NCI-H128 (cell line): ENCODE measurements around the gene OPN4.
"Not testable (repeated sequence)": the region's sequence is repeated elsewhere in the genome, so short reads cannot be mapped to it uniquely, and the experiment has no call there.

Experiments used
- DNase-seq: peaks from one replicate; lab custom pipeline; 2025; ENCODE audit not compliant: unreplicated experiment; lab: John Stamatoyannopoulos, UW

The OPN4 gene, protein sequence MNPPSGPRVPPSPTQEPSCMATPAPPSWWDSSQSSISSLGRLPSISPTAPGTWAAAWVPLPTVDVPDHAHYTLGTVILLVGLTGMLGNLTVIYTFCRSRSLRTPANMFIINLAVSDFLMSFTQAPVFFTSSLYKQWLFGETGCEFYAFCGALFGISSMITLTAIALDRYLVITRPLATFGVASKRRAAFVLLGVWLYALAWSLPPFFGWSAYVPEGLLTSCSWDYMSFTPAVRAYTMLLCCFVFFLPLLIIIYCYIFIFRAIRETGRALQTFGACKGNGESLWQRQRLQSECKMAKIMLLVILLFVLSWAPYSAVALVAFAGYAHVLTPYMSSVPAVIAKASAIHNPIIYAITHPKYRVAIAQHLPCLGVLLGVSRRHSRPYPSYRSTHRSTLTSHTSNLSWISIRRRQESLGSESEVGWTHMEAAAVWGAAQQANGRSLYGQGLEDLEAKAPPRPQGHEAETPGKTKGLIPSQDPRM

GRCh38 chr10:86654411-86655172 lies at the start of gene OPN4:
TSS of gene OPN4 (plus strand) at chr10:86654547. CDS start at chr10:86654784, 237 bp downstream.
- DNase-seq: no peak

DNA sequence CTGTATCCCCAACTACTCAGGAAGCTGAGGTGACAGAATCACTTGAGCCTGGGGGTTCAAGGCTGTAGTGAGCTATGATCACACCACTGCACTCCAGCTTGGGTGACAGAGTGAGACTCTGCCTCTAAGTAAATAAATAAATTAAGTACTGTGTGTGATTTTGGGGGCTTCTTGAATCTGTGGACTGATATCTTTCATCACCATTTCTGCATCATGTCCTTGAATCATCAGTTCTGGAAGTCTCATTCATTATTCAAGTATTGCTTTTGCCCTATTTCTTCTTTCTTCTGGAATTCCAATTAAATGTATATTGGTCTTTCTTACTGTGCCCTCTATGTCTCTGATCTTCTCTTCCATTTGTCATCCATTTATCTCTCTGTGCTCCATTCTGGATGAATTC lies 46.7 kb upstream of the OPN4 start:
- no peak for DNase-seq

DNA sequence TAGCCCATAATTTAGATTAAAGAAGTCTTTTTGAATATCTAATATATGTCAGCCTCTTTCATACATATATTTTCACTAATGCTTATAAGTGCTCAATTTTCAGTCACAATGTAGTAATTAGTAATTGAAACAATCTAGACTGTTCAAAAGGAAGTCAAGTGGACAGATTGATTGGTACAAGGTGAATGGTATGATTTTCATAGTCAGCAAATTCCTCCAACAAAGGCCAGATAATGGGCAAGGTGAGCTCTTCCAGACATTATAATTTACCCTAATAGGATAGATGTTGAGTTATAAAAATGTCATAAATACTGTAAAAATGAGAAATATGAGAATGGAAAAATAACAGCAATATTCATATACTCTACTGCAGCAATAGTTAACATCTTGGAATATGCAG lies 44.4 kb upstream of the OPN4 start:
- DNase-seq: no peak

DNA sequence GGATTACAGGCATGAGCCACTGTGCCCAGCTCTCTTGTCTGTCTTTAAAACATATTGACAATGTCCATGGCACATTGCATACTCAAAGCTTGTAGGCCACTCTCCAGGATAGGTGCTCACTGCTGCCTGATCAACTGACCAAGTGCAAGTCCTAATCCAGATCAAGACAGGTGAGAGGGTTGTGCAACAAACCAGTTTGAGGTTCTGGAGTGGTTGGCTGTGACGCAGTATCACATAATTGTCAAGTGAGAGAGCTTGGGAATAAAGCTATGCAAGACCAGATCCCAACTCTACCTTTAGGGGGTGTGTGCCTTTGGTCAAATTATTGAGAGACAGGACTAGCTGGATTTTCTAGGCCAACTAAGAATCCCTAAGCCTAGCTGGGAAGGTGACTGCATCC lies 43.0 kb upstream of the OPN4 start:
- no peak for DNase-seq

GRCh38 chr10:86613096-86613495 lies 41.3 kb upstream of the OPN4 start:
- DNase-seq: no peak

DNA sequence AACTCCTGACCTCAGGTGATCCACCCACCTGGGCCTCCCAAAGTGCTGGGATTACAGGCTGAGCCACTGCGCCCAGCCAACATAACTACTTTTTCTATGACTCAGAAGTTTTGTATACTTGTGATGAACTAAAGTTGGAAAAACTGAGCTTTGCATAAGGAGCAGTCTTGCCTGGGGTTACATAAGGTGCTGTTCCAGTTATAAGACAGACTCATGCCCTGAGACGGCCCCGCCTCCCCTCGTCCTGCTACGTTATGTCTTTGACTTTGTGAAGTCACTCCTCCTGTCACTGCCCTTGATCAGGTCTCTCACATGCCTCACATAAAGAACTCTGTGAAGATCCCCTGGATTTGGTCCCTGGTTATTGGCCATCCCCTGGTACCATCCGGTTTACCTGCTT lies 40.4 kb upstream of the OPN4 start:
- no peak for DNase-seq

DNA sequence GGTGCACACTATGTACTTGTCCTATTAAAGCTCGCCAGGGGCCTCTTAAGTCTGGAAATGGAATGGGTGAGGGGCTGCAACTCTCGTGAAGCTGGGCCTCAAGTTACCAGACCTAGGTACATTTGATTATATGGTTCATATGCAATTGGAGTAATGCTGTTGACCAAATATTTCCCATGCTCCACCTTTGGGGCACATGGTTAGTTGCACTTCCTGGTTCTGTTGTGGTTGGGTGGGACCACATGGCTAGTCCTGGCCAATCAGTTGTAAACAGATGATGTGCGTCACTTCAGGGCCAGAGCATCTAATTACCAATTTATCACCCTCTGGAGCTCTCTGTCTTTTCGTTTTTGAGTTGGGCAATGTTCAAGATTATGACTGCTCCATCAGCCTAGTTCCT lies 39.5 kb upstream of the OPN4 start:
- no peak for DNase-seq

DNA sequence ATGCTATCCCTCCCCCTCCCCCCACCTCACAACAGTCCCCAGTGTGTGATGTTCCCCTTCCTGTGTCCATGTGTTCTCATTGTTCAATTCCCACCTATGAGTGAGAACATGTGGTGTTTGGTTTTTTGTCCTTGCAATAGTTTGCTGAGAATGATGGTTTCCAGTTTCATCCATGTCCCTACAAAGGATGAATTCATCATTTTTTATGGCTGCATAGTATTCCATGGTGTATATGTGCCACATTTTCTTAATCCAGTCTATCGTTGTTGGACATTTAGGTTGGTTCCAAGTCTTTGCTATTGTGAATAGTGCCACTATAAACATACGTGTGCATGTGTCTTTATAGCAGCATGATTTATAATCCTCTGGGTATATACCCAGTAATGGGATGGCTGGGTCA lies 37.1 kb upstream of the OPN4 start:
- DNase-seq: not testable (repeated sequence)

DNA sequence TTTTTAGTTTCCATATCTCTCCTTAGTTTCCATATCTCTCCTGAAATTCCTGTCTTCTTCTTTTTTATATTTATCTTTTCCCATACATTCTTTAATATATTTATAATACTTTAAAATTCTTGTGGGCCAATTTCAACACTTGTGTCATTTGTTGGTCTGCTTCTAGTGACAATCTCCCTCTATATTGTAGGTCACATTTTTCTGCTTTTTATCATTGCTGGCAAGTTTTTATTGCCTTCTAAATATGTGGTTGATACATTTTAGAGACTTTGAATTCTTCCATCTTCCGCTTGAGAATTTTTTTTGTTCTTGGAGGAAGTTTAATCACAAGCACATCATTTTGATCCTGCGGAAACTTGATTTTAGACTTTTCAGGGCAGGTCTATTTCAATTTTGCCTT lies 26.0 kb upstream of the OPN4 start:
- no peak for DNase-seq

GRCh38 chr10:86630079-86630478 lies 24.3 kb upstream of the OPN4 start:
- no peak for DNase-seq

DNA sequence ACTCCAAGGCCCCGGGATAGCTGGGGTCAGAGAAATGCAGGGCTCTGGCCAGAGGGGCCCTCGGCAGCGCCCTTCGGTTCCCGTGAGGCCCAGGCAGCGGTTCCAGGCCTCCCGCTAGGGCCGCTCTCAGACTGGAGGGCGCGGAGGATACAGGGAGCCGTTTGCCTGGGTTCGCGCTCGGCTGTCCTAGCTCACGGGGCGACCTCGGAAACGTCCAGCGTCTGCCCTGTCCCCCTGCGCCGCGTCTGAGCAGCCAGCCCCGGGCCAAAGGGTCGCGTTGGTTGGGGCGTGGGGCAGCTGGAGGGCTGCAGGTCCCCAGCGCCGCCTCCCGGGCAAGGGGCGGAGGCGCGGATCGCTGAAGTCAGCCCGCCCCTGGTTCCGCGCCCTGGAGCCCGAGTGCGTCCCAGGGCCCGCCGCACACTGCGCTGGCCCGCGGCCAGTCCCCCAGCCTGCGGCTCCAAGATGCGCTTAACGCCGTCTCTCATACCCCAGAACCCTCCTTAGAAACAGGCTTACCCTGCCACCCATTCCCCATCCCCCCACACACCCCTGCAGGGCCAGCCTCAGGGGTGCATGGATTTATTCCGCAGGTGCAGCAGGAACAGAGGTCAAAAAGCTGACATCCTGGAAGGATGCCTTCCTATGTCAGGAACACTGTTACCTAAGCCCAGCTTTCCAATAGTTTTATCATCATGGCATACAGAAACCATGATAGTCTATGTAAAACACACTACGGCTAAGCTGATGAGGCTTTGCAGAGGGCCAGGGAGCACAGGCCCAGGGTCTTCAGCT lies 22.1 kb upstream of the OPN4 start:
- no peak for DNase-seq

DNA sequence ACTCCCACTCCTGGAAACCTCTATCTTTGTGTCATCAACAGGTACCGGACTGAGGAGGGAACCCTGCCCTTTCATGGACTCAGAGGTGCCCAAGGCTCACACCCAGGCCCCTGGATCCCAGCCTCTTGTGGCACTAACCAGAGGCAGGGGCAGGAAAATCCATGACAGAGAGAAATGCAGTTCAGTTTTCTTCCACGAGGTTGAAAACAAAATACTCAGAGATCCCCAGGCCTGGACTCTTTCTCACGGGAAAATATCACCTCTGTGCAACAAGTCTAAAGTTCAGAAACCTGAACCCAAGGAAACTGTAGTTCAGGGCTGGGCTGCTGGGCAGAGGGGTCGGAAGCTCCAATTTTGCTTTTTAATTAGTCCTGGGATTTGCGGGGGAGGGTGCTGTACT lies 21.4 kb upstream of the OPN4 start:
- no peak for DNase-seq

GRCh38 chr10:86635402-86635801 lies 18.9 kb upstream of the OPN4 start:
- DNase-seq: no peak

GRCh38 chr10:86636311-86636710 lies 18.0 kb upstream of the OPN4 start:
- DNase-seq: no peak

- no peak for DNase-seq
Measured at GRCh38 chr10:86642021-86642420, 12.3 kb upstream of the OPN4 start.

- DNase-seq: no peak
Measured at GRCh38 chr10:86642499-86642898, 11.8 kb upstream of the OPN4 start.

- no peak for DNase-seq
Measured at GRCh38 chr10:86644152-86644793, 10.1 kb upstream of the OPN4 start.

DNA sequence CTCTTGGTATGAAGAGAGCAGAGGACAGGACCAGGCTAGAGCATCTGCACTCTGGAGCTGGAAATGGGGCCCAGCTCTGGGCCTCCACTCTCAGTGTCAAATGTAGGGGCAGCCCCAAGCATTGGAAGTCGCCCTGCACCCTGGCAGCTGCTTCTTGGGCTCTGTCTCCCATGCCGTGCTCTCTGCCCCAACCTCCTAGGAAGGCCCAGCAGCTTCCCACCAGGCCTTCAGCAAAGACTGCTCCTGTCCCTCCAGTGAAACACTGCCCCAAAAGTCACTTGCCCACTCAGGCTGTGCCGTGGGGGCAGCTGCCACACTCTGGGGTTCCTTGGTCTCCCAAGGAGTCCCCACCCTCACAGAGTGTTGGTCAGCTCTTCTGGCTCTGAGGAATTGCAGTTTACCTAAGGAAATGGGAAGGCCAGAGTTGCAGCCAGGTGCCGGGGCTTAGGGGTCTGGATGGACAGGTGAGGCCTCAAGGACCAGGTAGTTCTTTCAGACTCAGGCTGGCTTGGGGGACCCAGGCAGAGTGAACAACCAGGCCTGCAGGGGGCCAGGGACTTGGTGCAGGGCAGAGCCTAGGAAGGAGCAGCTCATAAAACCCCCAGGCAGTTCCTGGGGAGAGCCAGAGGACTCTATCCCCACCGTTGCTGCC lies 9.4 kb upstream of the OPN4 start:
- DNase-seq: no peak

- DNase-seq: not testable (repeated sequence)
Measured at GRCh38 chr10:86645621-86646165, 8.7 kb upstream of the OPN4 start.

DNA sequence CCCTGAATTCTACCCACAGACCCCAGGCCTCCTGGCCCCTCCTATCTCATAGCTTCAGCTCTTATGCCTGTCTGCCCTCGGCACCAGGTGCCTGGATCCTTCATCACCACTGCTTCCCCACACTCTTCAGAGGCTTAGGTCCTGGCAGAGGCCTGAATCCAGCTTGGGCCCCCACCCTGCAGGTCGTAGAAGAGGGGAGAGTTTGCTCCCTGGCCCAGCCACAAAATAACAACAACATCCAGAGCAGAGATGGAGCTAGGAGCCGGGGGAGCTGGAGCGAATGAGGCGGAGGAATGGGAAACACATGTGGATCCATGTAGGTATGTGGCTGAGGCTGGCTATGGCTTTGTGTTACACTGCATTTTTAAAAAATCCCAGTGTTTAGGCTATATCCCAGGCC lies 7.8 kb upstream of the OPN4 start:
- DNase-seq: no peak
